ENCODE results near the gene PTPRT. TPM values are rescaled to one million over a fixed set of nuclear protein-coding genes. Genes with fewer than 3 reads are reported as not detected.

Gene PTPRT
- total RNA-seq, 4 donors from 2014 or later, result 0.57 to 2.0 (median 0.83) TPM

DNA sequence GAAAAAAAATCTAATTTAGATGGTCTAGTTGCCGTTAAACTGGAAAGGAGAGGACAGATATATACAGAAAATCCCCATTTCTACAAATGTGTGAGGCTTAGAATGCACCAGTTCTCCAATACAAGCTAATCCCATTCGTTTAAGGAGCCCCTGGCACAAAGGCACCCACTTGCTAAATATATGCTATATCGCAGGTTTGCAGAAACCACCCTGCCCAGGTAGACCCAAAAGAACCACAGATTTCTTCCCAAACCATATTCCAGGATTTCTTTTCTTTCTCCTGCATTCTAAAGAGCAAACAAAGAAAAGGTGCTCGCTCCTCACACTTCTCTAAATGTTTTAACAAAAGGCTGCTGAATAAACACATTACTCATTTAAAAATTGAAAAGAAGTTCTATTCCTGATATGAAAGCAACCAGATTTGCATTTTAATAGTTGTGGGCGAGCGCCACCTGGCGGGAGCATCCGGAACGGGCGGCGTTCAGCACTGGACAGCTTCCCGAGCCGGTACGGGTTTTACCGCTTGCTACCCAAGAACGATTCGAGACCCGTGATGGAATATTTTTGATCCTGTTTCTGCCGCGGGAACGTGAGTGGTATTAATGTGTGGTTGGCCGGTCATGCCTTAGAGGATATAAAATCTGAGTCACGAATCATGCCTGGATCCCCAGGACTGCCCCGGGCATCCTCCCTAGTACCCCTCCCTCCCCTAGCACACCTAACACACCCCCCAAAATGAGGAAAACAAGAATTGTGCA is 2.1 kb downstream of the PTPRT start:
- TF ChIP-seq CTCF (IDR thresholded peaks at IDR 0.05; ENCODE audit: low read depth), result no peak

DNA sequence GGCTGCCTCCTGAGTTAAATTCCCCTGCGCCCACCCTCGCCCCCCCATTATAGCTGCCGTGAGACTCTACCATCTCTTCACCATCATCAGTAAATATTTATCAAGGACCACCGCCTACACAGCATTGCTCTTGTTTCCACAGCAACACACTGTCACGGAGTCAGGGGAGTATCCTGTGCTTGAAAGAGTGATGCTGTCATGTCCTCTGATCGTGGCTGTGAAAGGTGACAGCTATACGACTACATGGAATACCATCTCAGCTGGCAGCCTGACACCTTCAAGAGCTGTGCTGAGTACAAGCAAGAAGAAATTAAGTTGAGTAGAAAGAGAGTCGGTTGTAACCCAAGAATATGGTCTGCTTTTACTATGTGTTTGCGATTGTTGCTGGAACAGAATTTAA is 3.4 kb downstream of the PTPRT start:
- no peak for TF ChIP-seq CTCF (IDR thresholded peaks at IDR 0.05; ENCODE audit: low read depth)

DNA sequence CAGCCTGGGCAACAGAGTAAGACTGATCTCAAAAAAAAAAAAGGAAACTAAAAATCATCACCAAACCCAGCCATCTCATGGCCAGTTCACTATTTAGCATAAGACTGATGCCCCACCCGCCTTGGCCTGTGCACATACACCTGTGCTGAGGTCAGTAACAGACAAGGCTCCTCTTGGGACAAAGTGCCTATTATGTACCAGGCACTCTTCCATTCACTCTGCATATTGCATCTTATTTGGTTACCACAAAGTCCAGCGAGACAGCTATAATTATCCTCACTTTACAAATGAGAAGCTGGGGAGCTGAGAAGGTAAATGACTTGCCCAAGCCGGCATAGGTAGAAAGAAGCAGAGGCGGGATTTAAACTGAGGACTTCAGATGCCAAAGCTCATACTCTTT is 3.8 kb downstream of the PTPRT start:
- TF ChIP-seq CTCF (IDR thresholded peaks at IDR 0.05; ENCODE audit: low read depth), result no peak

- TF ChIP-seq CTCF (IDR thresholded peaks at IDR 0.05; ENCODE audit: low read depth), result no peak
Measured at GRCh38 chr20:43183536-43184070, 6.1 kb downstream of the PTPRT start.

GRCh38 chr20:43178080-43178479 is 11.6 kb downstream of the PTPRT start:
- no peak for TF ChIP-seq CTCF (IDR thresholded peaks at IDR 0.05; ENCODE audit: low read depth)

DNA sequence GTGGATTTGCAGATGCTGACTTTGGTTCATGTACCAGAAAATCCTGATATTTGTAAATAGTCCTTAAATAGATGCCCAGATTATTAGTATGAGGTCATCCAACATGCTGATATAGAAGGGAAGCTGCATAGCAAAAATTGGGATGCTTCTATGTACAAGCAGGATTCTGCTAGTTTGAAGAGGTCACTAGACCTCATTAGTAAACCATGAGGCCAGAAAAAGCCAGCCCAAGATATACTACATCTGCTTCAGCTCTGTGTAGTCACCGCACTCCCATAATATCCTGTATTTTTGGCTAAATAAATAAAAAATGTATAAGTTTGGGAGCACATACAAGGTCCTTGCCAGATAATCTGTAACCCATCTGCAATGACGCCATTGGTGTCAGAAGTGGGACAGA is 13.0 kb downstream of the PTPRT start:
- TF ChIP-seq CTCF (IDR thresholded peaks at IDR 0.05; ENCODE audit: low read depth), result no peak

- no peak for TF ChIP-seq CTCF (IDR thresholded peaks at IDR 0.05; ENCODE audit: low read depth)
Measured at GRCh38 chr20:43171930-43172329, 17.8 kb downstream of the PTPRT start.
